Progenitor cell of endocrine pancreas (in vitro differentiated cells): ENCODE data around the gene SMAP1. TPM values are rescaled to one million over a fixed set of nuclear protein-coding genes. Genes with fewer than 3 reads are reported as not detected.

Experiments used
- DNase-seq: peaks from one replicate; pipeline ENCODE4 v3.0.0; 2021; ENCODE audit warnings: low spot score; ENCODE audit not compliant: unreplicated experiment
- H3K27ac Mint-ChIP-seq: 2 replicates; pipeline ENCODE4 v1.8.0; 2021; ENCODE audit warnings: mild to moderate bottlenecking, moderate library complexity, mixed read lengths
- H3K27me3 Mint-ChIP-seq: 2 replicates; pipeline ENCODE4 v1.8.0; 2021; ENCODE audit warnings: mixed read lengths
- H3K36me3 Mint-ChIP-seq: 2 replicates; pipeline ENCODE4 v1.8.0; 2022; ENCODE audit warnings: mixed read lengths; ENCODE audit not compliant: insufficient read depth
- H3K4me1 Mint-ChIP-seq: 2 replicates; pipeline ENCODE4 v1.8.0; 2021; ENCODE audit warnings: low read depth, mixed read lengths
- H3K4me3 Mint-ChIP-seq: 2 replicates; pipeline ENCODE4 v1.8.0; 2021; ENCODE audit warnings: low read depth, mild to moderate bottlenecking, moderate library complexity, mixed read lengths
- H3K9me3 Mint-ChIP-seq: 2 replicates; pipeline ENCODE4 v1.8.0; 2021; ENCODE audit warnings: low read depth, mixed read lengths
- CTCF ChIP-seq: fragments of 200-600 bp; sonication (generic); IDR thresholded peaks from one replicate; pipeline ENCODE4 v1.5.0; 2021; ENCODE audit warnings: antibody characterized with exemption, mild to moderate bottlenecking; ENCODE audit not compliant: unreplicated experiment
- total RNA-seq: library from RNA; stranded (reverse); gene quantifications from 2 replicates; pipeline ENCODE4 v1.2.1, GENCODE V29; 2021

The SMAP1 gene
- total RNA-seq, 1 donor from 2014 or later, result 32.8 TPM

GRCh38 chr6:70652216-70652615 is 15.5 kb upstream of the SMAP1 start:
- Mint-ChIP-seq H3K4me1 (no peaks in the 10 kb centered on the region), H3K27ac (no peak overlapping the region), H3K27me3 (no peaks in the 10 kb centered on the region), H3K9me3 (no peaks in the 10 kb centered on the region), H3K36me3 (no peaks in the 10 kb centered on the region), H3K4me3 (no peak overlapping the region)
- TF ChIP-seq CTCF, result no peak
- DNase-seq, result no peak

GRCh38 chr6:70657706-70658105 is 10.0 kb upstream of the SMAP1 start:
- Mint-ChIP-seq H3K9me3 (no peaks in the 10 kb centered on the region), H3K27me3 (peaks cover 7% of the 10 kb centered on the region), H3K4me1 (no peaks in the 10 kb centered on the region), H3K4me3 (no peak overlapping the region), H3K36me3 (no peaks in the 10 kb centered on the region), H3K27ac (no peak overlapping the region)
- TF ChIP-seq CTCF, result no peak
- no peak for DNase-seq

DNA sequence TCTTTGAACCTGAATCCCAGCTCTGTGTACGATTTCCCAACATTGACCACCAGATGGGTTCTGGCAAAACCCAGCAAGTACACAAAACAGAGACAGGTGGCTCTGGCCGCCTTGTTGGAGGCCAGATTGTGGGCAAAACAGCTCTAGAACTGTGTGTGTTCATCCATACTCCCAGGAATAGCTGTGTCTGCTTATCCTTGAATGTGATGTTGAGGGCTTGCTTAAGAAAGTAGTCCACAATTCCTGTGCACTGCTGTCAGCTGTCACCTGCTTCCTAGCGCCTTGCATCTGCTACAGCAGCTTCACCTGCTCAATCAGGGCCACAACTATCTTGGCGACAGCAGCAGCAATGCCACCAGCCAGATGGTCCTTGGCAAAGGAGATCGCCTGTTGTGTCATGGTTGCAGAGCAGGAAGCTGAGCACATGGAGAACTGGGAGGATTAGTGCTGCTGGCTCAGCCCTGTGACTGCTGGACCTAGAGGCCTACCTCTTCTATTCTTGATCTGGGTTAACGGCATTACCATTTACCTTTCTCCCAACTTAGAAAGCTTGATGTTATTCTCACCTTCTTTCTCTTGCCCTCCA is 3.7 kb upstream of the SMAP1 start:
- Mint-ChIP-seq H3K36me3 (no peaks in the 10 kb centered on the region), H3K9me3 (no peaks in the 10 kb centered on the region), H3K4me3 (no peak overlapping the region), H3K4me1 (peaks cover 9% of the 10 kb centered on the region), H3K27ac (no peak overlapping the region), H3K27me3 (peaks cover 7% of the 10 kb centered on the region)
- no peak for DNase-seq
- TF ChIP-seq CTCF, result no peak

DNA sequence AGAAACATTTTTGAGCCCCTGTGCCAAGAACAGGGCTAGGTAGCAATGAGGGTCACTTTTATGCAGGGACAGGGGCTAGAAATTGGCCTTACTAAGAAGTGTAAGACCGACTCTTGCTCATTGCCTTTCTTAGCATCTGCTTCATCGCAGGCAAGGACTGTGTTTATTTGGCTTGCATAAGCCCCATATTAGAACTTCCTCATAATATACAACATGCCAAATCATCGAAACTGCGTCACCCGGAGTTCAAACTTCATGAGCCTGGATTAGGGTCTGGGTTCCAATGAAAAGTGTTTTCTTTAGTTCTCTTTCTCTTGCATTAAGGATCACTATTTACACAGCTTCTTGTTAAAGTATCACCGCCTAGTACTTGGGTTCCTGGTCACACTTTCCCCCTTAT is 977 bp upstream of the SMAP1 start:
- no peaks in the 10 kb centered on the region for H3K9me3 Mint-ChIP-seq
- no peak for TF ChIP-seq CTCF
- H3K36me3 Mint-ChIP-seq, result no peaks in the 10 kb centered on the region
- H3K4me1 Mint-ChIP-seq, result peaks cover 25% of the 10 kb centered on the region
- H3K27ac Mint-ChIP-seq, result peak overlapping the region; percentile 81
- H3K4me3 Mint-ChIP-seq, result peak overlapping the region; percentile 63
- peaks cover 5% of the 10 kb centered on the region for H3K27me3 Mint-ChIP-seq
- DNase-seq, result no peak

GRCh38 chr6:70667256-70667710 is 400 bp upstream of the SMAP1 start:
- H3K36me3 Mint-ChIP-seq, result no peaks in the 10 kb centered on the region
- peaks cover 31% of the 10 kb centered on the region for H3K4me1 Mint-ChIP-seq
- no peak for TF ChIP-seq CTCF
- H3K9me3 Mint-ChIP-seq, result no peaks in the 10 kb centered on the region
- peak overlapping the region; percentile 63 for H3K4me3 Mint-ChIP-seq
- H3K27me3 Mint-ChIP-seq, result peaks cover 2% of the 10 kb centered on the region
- no peak for DNase-seq
- H3K27ac Mint-ChIP-seq, result peak overlapping the region; percentile 81
